Stimulated activated CD4-positive, alpha-beta T cell treated with anti-CD3 and anti-CD28 coated beads, TNF-alpha, amount 100 ng/mL, for 48 hours (primary cell): ENCODE measurements around the gene LRP10.
"Not testable (repeated sequence)": the region's sequence is repeated elsewhere in the genome, so short reads cannot be mapped to it uniquely, and the experiment has no call there.

Experiments used
- DNase-seq, 3 donors: peaks; one replicate each; pipeline ENCODE4 v3.0.0-alpha.2; 2020; ENCODE audit warnings: low read depth in 3 of 3

Gene LRP10

GRCh38 chr14:22843123-22843925, 28.2 kb upstream of the LRP10 start:
- DNase-seq: no peak

- no peak for DNase-seq
Measured at GRCh38 chr14:22844221-22845102, 27.1 kb upstream of the LRP10 start.

- DNase-seq: no peak
Measured at GRCh38 chr14:22845103-22845394, 26.5 kb upstream of the LRP10 start.

DNA sequence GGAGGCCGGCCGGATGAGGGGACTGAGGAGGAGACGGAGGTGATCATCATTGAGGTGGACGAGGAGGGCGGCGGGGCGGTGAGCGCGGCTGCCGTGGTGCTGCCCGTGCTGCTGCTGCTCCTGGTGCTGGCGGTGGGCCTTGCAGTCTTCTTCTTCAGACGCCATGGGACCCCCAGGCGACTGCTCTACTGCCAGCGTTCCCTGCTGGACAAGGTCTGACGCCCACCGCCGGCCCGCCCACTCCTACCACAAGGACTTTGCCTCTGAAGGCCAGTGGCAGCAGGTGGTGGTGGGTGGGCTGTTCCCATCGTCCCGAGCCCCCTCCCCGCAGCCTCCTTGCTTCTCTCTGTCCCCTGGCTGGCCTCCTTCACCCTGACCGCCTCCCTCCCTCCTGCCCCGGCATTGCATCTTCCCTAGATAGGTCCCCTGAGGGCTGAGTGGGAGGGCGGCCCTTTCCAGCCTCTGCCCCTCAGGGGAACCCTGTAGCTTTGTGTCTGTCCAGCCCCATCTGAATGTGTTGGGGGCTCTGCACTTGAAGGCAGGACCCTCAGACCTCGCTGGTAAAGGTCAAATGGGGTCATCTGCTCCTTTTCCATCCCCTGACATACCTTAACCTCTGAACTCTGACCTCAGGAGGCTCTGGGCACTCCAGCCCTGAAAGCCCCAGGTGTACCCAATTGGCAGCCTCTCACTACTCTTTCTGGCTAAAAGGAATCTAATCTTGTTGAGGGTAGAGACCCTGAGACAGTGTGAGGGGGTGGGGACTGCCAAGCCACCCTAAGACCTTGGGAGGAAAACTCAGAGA, 25.5 kb upstream of the LRP10 start:
- no peak for DNase-seq

- no peak for DNase-seq
Measured at GRCh38 chr14:22846811-22847307, 24.7 kb upstream of the LRP10 start.

GRCh38 chr14:22847661-22848341, 23.7 kb upstream of the LRP10 start:
- DNase-seq: no peak

- no peak for DNase-seq
Measured at GRCh38 chr14:22848351-22849164, 23.0 kb upstream of the LRP10 start.

GRCh38 chr14:22849212-22849819, 22.2 kb upstream of the LRP10 start:
- no peak for DNase-seq

DNA sequence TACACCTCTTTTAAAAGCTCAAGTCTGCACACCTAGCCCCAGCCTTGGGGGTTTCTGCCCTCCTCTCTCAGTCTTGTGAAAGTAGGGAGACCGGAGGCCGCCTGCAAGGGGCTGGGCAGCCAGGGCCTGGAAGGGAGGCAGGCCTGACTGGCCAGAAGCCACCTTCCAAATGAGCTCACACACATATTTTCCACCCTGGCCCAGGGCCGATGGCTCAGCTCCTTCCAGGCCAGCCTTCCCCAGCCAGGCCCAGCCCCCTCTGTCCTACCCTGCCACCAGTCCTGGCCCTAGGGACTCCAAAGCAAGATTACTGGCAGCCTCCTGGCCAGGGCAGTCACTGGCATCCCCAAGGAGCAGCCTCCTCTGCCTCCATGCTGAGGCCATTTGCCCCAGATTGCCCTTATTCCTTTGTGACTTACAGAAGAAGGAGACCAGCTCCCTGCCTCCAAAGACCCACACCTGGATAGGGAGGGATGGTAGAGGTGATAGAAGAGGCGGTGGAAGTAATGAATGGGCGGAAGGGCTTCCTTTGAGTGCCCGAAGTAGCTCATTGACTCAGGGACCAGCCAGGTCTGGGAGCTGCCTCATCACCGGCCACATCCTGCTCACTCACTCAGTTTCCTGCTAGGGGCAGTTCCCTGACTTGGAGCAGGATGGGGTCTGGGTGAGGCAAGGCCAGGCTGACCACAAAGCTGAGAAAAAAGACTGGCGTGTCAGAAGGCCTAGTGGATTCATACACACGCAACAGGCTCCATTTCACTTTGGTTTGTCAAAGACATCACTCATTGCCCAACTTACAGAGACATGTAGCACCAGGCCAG, 20.4 kb upstream of the LRP10 start:
- no peak for DNase-seq

GRCh38 chr14:22852178-22852577, 19.4 kb upstream of the LRP10 start:
- not testable (repeated sequence) for DNase-seq

GRCh38 chr14:22852599-22852939, 19.0 kb upstream of the LRP10 start:
- DNase-seq: no peak

- peak; percentile 86 to 93 (median 87) for DNase-seq
Measured at GRCh38 chr14:22852940-22853767, 18.4 kb upstream of the LRP10 start.

- DNase-seq: not testable (repeated sequence)
Measured at GRCh38 chr14:22854296-22854695, 17.2 kb upstream of the LRP10 start.

DNA sequence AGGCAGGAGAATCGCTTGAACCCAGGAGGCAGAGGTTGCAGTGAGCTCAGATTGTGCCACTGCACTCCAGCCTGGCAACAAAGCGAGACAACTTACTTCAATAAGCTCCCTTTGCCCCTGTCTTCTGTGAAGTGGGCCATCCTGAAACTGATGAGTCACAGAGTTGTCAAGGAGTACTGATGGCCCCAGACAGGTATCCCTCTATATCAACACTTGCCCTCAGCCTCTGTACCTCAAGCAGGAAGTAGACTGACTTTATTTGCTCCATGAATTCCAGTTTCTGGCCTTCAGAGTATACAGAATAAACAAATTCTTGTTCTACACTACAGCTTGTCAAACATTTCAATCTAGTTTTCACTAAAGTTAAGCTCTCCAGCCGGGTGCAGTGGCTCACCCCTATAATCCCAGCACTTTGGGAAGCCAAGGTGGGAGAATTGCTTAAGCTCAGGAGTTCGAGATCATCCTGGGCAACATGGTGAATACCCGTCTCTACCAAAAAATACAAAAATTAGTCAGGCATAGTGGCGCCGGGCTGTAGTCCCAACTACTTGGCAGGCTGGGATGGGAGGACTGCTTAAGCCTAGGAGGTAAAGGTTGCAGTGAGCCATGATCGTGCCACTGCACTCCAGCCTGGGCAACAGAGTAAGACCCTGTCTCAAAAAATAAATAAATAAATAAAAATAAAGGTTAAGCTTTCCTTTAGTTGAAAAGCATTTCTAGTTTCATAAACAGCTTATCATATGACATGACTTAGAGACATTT, 16.4 kb upstream of the LRP10 start:
- DNase-seq: no peak

- DNase-seq: no peak
Measured at GRCh38 chr14:22856428-22856827, 15.1 kb upstream of the LRP10 start.

- DNase-seq: not testable (repeated sequence)
Measured at GRCh38 chr14:22860377-22860776, 11.2 kb upstream of the LRP10 start.

DNA sequence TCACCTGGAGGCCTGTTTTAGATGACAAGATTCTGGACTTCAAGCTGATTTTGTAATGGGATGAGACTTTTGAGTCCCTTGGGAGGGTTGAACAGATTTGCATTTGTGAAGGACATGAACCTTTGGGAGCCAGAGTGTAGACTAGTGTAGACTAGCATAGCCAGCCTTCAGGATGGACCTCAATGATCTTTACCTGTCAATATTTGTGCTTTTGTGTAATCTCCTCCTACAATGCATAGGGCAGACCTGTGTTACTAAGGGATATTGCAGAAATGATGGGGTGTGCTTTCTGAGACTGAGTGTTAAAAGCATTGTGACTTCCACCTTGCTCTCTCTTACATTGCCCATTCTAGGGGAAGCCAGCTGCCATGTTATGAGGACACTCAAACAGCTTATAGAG, 9.9 kb upstream of the LRP10 start:
- DNase-seq: no peak

GRCh38 chr14:22864979-22865378, 6.6 kb upstream of the LRP10 start:
- DNase-seq: no peak
